ENCODE data around the gene FBXW9. TPM values are rescaled to one million over a fixed set of nuclear protein-coding genes. Genes with fewer than 3 reads are reported as not detected.

The FBXW9 gene
- total RNA-seq, 1 donor from 2014 or later, result 4.0 TPM

- H2AFZ ChIP-seq (replicated peaks), result no peak overlapping the region
- no peaks in the 10 kb centered on the region for H4K20me1 ChIP-seq (ENCODE audit: low read depth)
- H3K4me1 ChIP-seq, result no peaks in the 10 kb centered on the region
- no peak overlapping the region for H3K27ac ChIP-seq
- no peaks in the 10 kb centered on the region for H3K4me1 Mint-ChIP-seq
- no peak overlapping the region for H3K4me3 ChIP-seq
- H3K27me3 ChIP-seq, result no peaks in the 10 kb centered on the region
- no peak for TF ChIP-seq EZH2 (IDR thresholded peaks at IDR 0.05)
- TF ChIP-seq EZH2phosphoT487 (IDR thresholded peaks at IDR 0.05), result no peak
- TF ChIP-seq CTCF (IDR thresholded peaks at IDR 0.05), result no peak
- peaks cover 4% of the 10 kb centered on the region for H3K27me3 Mint-ChIP-seq (ENCODE audit: insufficient read depth, low read depth)
- no peak overlapping the region for H3K4me2 ChIP-seq
- no peaks in the 10 kb centered on the region for H3K9me3 Mint-ChIP-seq
- H3K27ac Mint-ChIP-seq, result no peak overlapping the region
- H3K4me3 Mint-ChIP-seq, result no peak overlapping the region
- no peaks in the 10 kb centered on the region for H3F3A ChIP-seq (ENCODE audit: low read depth)
- H3K79me2 ChIP-seq (ENCODE audit: low read depth), result no peaks in the 10 kb centered on the region
- no peaks in the 10 kb centered on the region for H3K9me3 ChIP-seq (ENCODE audit: low read depth)
- H3K9ac ChIP-seq, result no peak overlapping the region
- peaks cover 18% of the 10 kb centered on the region for H3K36me3 Mint-ChIP-seq
- H3K36me3 ChIP-seq, result no peaks in the 10 kb centered on the region
- DNase-seq (ENCODE audit: low spot score), result no peak
These were observed 40.9 kb downstream of the FBXW9 start for GRCh38 chr19:12655546-12655945.

GRCh38 chr19:12652219-12652618 is 44.2 kb downstream of the FBXW9 start:
- H2AFZ ChIP-seq (replicated peaks), result no peak overlapping the region
- no peaks in the 10 kb centered on the region for H3K79me2 ChIP-seq (ENCODE audit: low read depth)
- H3K36me3 Mint-ChIP-seq, result peaks cover 23% of the 10 kb centered on the region
- no peak overlapping the region for H3K9ac ChIP-seq
- H3K27me3 ChIP-seq, result no peaks in the 10 kb centered on the region
- DNase-seq (ENCODE audit: low spot score), result no peak
- peaks cover 2% of the 10 kb centered on the region for H3K9me3 Mint-ChIP-seq
- H3K36me3 ChIP-seq, result no peaks in the 10 kb centered on the region
- no peak overlapping the region for H3K4me3 Mint-ChIP-seq
- H4K20me1 ChIP-seq (ENCODE audit: low read depth), result no peaks in the 10 kb centered on the region
- H3K27ac ChIP-seq, result no peak overlapping the region
- H3K4me3 ChIP-seq, result no peak overlapping the region
- no peaks in the 10 kb centered on the region for H3K4me1 Mint-ChIP-seq
- no peaks in the 10 kb centered on the region for H3F3A ChIP-seq (ENCODE audit: low read depth)
- H3K9me3 ChIP-seq (ENCODE audit: low read depth), result no peaks in the 10 kb centered on the region
- H3K4me1 ChIP-seq, result no peaks in the 10 kb centered on the region
- H3K27me3 Mint-ChIP-seq (ENCODE audit: insufficient read depth, low read depth), result peaks cover 2% of the 10 kb centered on the region
- TF ChIP-seq CTCF (IDR thresholded peaks at IDR 0.05), result no peak
- TF ChIP-seq EZH2phosphoT487 (IDR thresholded peaks at IDR 0.05), result no peak
- no peak for TF ChIP-seq EZH2 (IDR thresholded peaks at IDR 0.05)
- no peak overlapping the region for H3K4me2 ChIP-seq
- no peak overlapping the region for H3K27ac Mint-ChIP-seq

- H3K9me3 Mint-ChIP-seq, result peaks cover 2% of the 10 kb centered on the region
- Histone ChIP-seq H2AFZ (replicated peaks) (no peak overlapping the region), H3K4me1 (no peaks in the 10 kb centered on the region), H3K27ac (no peak overlapping the region), H3K9ac (no peak overlapping the region), H3K4me3 (no peak overlapping the region), H3F3A (ENCODE audit: low read depth) (no peaks in the 10 kb centered on the region), H3K9me3 (ENCODE audit: low read depth) (no peaks in the 10 kb centered on the region), H3K4me2 (no peak overlapping the region), H3K27me3 (no peaks in the 10 kb centered on the region), H3K36me3 (no peaks in the 10 kb centered on the region), H4K20me1 (ENCODE audit: low read depth) (no peaks in the 10 kb centered on the region), H3K79me2 (ENCODE audit: low read depth) (no peaks in the 10 kb centered on the region)
- no peak overlapping the region for H3K27ac Mint-ChIP-seq
- no peaks in the 10 kb centered on the region for H3K4me1 Mint-ChIP-seq
- no peak for TF ChIP-seq EZH2phosphoT487 (IDR thresholded peaks at IDR 0.05)
- TF ChIP-seq CTCF (IDR thresholded peaks at IDR 0.05), result no peak
- no peak for TF ChIP-seq EZH2 (IDR thresholded peaks at IDR 0.05)
- H3K36me3 Mint-ChIP-seq, result peaks cover 17% of the 10 kb centered on the region
- DNase-seq (ENCODE audit: low spot score), result no peak
- no peaks in the 10 kb centered on the region for H3K27me3 Mint-ChIP-seq (ENCODE audit: insufficient read depth, low read depth)
- H3K4me3 Mint-ChIP-seq, result no peak overlapping the region
These were observed 46.5 kb downstream of the FBXW9 start for GRCh38 chr19:12649941-12650340.

All from neural progenitor cell (in vitro differentiated cells).